GM18868 (cell line): ENCODE results near the gene CHD9.
"Not testable (repeated sequence)": the region's sequence is repeated elsewhere in the genome, so short reads cannot be mapped to it uniquely, and the experiment has no call there.

Experiments used
- ATAC-seq: cut with Tn5 transposase; IDR thresholded peaks from one replicate; pipeline ENCODE4 v1.9.1; 2021; ENCODE audit warnings: mild to moderate bottlenecking, moderate library complexity; ENCODE audit not compliant: unreplicated experiment

The CHD9 gene

DNA sequence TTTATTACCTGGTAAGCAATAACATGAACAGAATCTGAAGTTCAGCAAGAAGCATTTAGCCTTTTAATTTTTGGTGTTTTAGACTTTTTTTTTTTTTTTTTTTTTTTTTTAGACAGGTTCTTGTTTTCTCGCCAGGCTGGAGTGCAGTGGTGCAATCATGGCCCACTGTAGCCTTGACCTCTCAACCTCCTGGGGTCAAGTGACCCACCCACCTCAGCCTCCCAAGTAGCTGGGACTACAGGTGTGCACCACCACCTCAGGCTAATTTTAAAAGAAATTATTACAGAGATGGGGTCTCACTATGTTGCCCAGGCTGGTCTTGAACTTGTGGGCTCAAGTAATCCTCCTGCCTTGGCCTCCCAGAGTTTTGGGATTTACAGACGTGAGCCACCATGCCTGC lies 206.5 kb downstream of the CHD9 start:
- no peak for ATAC-seq

- no peak for ATAC-seq
Measured at GRCh38 chr16:53262645-53263044, 207.9 kb downstream of the CHD9 start.

DNA sequence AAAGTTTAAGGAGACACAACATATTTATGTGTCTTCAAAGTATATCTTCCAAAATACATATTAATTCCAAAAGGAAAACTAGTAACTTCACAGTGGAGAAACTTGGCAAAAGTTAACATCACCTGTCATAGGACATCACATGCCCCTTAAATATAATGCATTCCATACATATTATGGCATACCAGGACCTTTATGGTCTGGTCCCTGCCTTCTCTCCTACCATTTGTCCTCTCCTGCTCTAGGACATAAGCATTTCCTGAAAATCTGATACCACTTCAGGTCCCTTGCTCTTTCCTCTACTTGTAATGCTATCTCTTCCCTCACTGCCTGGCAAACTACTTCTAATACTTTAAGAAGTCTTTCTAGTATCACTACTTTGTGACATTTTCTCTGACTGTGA lies 211.4 kb downstream of the CHD9 start:
- no peak for ATAC-seq

DNA sequence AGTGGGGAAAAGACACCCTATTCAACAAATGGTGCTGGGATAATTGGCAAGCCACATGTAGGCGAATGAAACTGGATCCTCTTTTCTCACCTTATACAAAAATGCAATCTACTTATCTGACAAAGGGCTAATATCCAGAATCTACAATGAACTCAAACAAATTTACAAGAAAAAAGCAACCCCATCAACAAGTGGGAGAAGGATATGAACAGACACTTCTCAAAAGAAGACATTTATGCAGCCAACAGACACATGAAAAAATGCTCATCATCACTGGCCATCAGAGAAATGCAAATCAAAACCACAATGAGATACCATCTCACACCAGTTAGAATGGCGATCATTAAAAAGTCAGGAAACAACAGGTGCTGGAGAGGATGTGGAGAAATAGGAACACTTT lies 223.7 kb downstream of the CHD9 start:
- ATAC-seq, result not testable (repeated sequence)

- ATAC-seq, result no peak
Measured at GRCh38 chr16:53281280-53281679, 226.5 kb downstream of the CHD9 start.

- no peak for ATAC-seq
Measured at GRCh38 chr16:53281859-53282258, 227.1 kb downstream of the CHD9 start.

GRCh38 chr16:53282328-53282727 lies 227.5 kb downstream of the CHD9 start:
- ATAC-seq, result no peak

DNA sequence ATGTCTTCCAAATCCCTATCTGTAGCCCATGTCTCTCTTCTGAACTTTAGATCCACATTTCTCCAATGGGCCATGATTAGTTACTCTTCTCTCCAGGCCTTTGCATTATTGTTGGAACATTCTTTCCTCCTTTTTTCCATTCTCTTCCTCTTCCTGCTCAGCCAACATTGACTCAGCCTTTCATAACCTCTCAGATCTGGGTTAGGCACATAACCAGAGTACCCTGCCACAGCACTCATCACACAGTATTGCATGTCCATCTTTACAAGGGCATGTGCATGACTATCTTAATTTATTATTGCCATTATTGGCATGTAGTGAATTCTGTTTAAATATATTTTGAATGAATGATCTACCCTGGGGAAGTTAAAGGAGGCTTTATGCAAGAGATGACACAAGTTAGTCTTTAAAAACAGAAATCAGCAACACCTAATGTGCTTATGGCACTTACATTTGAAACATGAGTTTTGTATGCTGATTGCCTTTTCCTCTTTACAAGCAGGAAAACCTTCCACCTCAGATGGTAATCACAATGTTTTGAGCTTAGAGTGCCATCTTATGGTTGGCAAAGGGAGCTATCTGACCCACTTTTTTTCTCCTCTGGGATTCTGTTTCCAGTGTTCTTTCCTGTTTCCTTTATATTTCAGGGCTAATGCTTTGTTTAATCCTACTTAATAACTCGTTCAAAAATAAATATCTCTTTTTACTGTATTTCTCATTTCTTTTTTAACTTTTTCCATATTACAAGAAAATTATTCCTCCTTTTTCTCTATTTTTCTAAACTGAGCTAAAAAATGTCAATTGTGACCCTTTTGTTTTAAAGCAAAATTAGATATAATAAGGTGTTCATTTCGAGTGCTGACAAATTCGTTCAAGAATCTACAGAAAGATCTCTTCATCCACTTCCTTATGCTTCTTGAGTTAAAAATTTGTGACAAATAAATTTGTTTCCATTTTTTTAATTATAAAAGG lies 228.5 kb downstream of the CHD9 start:
- ATAC-seq, result no peak

DNA sequence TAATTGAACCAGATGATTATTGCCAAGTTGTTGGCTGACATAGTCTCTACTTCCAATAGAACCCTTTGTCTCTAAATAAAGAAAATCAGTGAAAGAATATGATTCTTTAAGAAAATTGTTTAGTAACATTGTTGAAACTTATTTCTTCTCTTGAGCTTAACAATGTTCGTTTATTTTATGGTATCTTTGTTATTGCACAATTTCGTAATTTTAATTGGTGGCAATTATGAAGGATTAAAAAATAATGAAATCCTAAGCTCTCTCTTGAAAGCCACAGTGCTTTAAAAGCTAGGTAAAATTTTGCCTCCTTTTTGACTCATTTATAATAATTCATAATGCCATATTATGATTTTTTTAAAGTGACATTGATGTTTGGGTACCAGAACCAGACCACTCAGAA lies 230.4 kb downstream of the CHD9 start:
- no peak for ATAC-seq

DNA sequence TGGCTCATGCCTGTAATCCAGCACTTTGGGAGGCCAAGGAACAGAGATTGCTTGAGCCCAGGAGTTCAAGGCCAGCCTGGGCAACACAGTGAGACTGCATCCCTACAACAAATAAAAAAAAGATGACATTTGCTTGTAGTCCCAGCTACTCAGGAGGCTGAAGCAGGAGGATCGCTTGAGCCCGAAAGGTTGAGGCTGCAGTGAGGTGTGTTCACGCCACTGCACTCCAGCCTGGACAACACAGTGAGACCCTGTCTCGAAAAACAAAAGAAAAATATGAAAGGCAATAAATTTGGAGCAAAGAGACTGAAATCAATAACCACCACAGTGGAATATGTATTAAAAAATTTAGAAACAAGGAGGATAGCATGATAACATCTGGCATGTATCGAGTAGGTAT lies 235.7 kb downstream of the CHD9 start:
- no peak for ATAC-seq

- ATAC-seq, result no peak
Measured at GRCh38 chr16:53291757-53292392, 237.1 kb downstream of the CHD9 start.

DNA sequence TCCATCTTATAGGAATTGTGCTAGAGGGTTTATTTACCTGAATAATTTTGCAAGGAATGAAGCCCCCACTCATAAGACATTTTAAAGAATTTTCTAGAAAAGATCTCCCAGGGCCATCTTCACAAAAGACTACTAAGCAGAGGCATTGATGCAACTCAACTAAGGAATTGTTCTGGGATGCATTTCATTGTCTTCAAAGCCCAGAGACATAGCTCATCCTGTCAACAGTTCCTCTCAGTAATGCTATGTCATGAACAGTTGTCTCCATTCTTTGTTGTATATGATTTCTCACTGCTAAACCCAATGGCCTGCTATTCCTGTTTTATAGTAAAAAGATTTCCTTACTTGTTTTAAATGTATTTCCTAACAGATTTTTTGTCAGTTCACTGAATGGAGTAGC lies 242.7 kb downstream of the CHD9 start:
- no peak for ATAC-seq

- ATAC-seq, result no peak
Measured at GRCh38 chr16:53304334-53304733, 249.5 kb downstream of the CHD9 start.

DNA sequence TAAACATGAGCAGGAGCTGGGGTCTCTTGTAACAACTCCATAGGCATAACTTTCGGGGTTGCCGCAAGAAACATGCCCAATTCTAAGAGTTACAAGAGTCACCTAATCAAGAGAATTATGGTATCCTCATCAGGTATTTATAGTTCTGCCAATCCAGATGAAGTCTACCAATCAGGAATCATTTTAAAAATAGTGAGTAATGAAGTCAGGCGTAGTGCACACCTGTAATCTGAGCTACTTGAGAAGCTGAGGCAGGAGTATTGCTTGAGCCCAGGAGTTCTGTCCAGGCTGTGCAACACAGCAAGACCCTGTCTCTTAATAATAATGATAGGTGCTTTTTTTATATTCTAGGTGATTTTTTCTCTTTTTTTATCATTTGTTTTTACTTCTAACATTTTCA lies 251.0 kb downstream of the CHD9 start:
- no peak for ATAC-seq

- ATAC-seq, result no peak
Measured at GRCh38 chr16:53309457-53309856, 254.7 kb downstream of the CHD9 start.

DNA sequence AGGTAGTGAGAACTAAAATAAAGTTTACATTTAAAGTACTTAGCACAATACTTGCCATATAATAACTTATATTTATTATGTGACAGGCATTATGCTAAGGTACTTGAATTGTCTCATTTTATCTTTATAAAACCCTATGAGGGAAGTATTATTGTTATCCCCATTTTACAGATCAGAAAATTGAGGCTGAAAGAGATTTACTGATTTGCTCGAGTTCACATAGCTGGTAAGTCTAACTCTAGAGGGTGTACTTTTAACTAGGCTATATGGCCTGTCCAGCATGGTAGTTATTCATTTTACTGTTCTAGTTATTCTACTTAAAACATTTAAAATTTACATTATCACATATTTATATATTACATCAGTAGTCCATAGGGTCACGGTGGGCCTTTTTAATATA lies 266.2 kb downstream of the CHD9 start:
- no peak for ATAC-seq

DNA sequence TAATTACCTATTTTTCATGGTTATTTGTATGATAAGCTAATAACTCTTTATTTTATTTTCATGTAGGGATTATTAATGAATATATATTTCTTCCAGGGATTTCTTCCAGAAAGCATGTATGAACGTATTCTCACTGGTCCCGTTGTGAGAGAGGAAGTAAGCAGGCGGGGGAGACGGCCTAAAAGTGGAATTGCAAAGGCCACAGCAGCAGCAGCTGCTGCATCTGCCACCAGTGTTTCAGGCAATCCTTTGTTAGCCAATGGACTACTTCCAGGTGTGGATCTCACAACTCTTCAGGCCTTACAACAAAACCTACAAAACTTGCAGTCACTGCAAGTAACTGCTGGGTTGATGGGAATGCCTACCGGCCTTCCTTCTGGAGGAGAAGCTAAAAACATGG lies 269.1 kb downstream of the CHD9 start:
- ATAC-seq, result no peak

DNA sequence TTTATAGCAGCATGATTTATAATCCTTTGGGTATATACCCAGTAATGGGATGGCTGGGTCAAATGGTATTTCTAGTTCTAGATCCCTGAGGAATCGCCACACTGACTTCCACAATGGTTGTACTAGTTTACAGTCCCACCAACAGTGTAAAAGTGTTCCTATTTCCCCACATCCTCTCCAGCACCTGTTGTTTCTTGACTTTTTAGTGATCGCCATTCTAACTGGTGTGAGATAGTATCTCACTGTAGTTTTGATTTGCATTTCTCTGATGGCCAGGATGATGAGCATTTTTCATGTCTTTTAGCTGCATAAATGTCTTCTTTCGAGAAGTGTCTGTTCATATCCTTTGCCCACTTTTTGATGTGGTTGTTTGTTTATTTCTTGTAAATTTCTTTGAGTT lies 276.2 kb downstream of the CHD9 start:
- not testable (repeated sequence) for ATAC-seq

DNA sequence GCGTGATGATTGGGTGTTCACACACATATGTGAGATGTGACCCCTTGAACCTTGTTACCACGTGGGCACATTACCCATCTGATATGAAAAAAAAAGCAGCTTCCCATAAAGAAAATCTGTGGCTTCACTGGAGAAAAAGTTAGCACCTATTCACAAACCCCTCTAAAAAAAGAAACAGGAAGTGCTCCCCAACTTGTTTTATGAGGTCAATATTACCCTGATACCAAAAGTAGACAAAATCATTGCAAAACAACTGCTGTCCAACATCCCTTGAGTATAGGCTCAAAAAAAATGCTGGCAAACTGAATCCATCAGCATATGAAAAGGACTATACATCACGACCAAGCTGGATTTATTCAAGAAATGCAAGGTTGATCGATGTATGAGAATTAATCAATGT lies 279.8 kb downstream of the CHD9 start:
- no peak for ATAC-seq

- ATAC-seq, result no peak
Measured at GRCh38 chr16:53337294-53337693, 282.5 kb downstream of the CHD9 start.

DNA sequence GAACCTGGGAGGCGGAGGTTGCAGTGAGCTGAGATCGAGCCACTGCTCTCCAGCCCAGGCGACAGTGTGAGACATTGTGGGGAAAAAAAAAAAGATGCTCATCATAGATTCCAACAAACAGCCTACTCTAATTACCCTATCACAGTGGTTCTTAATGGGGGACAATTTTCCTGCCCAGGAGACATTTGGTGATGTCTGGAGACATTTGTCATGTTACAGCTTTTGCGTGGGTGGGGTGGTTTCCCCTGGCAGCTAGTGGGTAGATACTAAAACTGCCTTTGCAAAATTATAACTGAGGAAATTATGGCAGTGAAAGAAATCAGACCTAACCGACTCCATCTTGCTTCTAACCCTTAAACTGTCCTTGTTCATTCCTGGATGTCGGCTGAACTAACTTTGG lies 287.0 kb downstream of the CHD9 start:
- no peak for ATAC-seq

GRCh38 chr16:53355064-53355463 lies 300.3 kb downstream of the CHD9 start:
- ATAC-seq, result no peak
